Right atrium auricular region (tissue), 2 donors: ENCODE data around the gene QRFPR. TPM values are rescaled to one million over a fixed set of nuclear protein-coding genes. Genes with fewer than 3 reads are reported as not detected.

Experiments used
- DNase-seq: peaks from one replicate; pipeline ENCODE4 v3.0.0-alpha.2; 2019; ENCODE audit warnings: low spot score
- H3K27ac ChIP-seq, 2 donors: fragments of 200-600 bp; sonication (generic); 1 replicate in 1 of 2; 2 replicates in 1 of 2; pipeline ENCODE4 v1.5.1; 2016 to 2019
- H3K27me3 ChIP-seq, 2 donors: fragments of 200-600 bp; sonication (generic); one replicate each; pipeline versions ENCODE4 v1.5.1 to v1.6.0; 2017 to 2019
- H3K36me3 ChIP-seq: fragments of 200-600 bp; sonication (generic); one replicate; pipeline ENCODE4 v1.5.1; 2016
- H3K4me1 ChIP-seq, 2 donors: fragments of 200-600 bp; sonication (generic); one replicate each; pipeline versions ENCODE4 v1.5.1 to v1.6.0; 2017 to 2019
- H3K4me3 ChIP-seq, 2 donors: fragments of 200-600 bp; sonication (generic); 1 replicate in 1 of 2; 2 replicates in 1 of 2; pipeline ENCODE4 v1.5.1; 2017 to 2019; ENCODE audit warnings: mild to moderate bottlenecking in 1 of 2, moderate library complexity in 1 of 2
- H3K9me3 ChIP-seq, 2 donors: fragments of 200-600 bp; sonication (generic); one replicate each; pipeline ENCODE4 v1.5.1; 2019
- CTCF ChIP-seq, 2 donors: fragments of 200-600 bp; sonication (generic); IDR thresholded peaks; one replicate each; pipeline ENCODE4 v1.5.1; 2019; ENCODE audit warnings: antibody characterized with exemption in 2 of 2
- total RNA-seq, 2 donors: library from RNA; depleted of rRNA; stranded (reverse); fragments of >200 nt; gene quantifications; one replicate each; pipeline ENCODE4 v1.1.0, GENCODE V29; 2016

Gene QRFPR
- total RNA-seq, 2 donors from 2014 or later: 1.6 to 1.8 TPM

DNA sequence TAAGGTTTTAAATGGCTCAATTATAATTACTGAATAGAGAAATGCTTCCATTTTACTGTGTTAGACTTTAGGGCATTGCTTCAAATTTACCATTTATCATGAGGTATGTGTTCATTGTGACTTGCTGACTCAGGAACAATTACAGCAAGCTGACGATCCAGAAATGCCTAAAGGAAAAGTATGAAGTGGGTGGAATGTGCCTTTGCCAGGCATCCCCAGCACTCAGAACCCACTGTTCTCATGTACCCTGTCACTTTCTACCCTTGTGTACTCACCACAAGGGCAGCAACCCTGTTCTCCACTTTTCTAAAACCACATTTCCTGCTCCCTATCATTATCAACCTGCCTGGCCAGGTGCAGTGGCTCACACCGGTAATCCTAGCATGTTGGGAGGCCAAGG, 41.5 kb downstream of the QRFPR start:
- Histone ChIP-seq H3K27me3 (no peaks in the 10 kb centered on the region), H3K4me3 (no peak overlapping the region), H3K4me1 (no peaks in the 10 kb centered on the region), H3K27ac (no peak overlapping the region), H3K9me3 (no peaks in the 10 kb centered on the region), H3K36me3 (no peaks in the 10 kb centered on the region)
- no peak for DNase-seq
- TF ChIP-seq CTCF (IDR thresholded peaks at IDR 0.05): no peak

DNA sequence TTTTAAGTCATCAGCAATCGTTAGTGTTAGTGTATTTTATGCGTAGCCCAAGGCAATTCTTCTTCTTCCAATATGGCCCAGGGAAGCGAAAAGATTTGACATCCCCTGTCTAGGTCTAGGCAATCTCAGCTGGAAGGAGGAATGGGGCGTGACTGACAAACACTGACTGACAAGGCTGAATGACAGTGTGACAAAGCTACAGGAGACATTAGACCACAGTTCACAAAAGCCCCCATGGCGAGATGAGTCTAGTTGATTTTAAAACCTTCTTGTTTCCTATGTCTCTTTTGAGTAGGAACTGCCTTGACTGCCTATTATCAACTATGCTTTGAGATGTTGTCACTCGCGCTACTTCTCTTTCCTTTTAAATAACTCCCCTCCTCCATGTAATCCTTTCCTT, 42.3 kb downstream of the QRFPR start:
- DNase-seq: no peak
- Histone ChIP-seq H3K36me3 (no peaks in the 10 kb centered on the region), H3K4me1 (no peaks in the 10 kb centered on the region), H3K9me3 (no peaks in the 10 kb centered on the region), H3K27ac (no peak overlapping the region), H3K27me3 (no peaks in the 10 kb centered on the region), H3K4me3 (no peak overlapping the region)
- no peak for TF ChIP-seq CTCF (IDR thresholded peaks at IDR 0.05)

DNA sequence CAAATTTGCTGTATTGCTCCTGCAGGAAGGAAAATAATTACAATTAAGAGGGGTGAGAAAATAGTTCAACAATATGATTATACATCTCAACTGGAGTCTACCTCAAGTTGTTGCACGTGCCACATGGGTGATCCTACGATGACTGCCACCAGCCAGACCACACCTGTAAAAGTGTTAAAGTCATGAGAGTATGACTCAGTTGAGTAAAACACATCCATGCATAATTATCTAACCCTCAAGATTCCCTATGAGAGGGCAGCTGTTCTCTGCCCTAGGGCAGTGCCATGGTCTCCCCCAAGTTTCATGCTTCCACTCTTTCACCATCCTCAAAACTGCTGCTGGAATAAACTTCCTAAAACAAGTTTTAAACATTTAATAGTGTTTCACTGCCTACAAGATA, 44.1 kb downstream of the QRFPR start:
- no peaks in the 10 kb centered on the region for H3K36me3 ChIP-seq
- no peaks in the 10 kb centered on the region for H3K27me3 ChIP-seq
- TF ChIP-seq CTCF (IDR thresholded peaks at IDR 0.05): no peak
- no peaks in the 10 kb centered on the region for H3K4me1 ChIP-seq
- no peaks in the 10 kb centered on the region for H3K9me3 ChIP-seq
- no peak for DNase-seq
- H3K27ac ChIP-seq: no peak overlapping the region
- H3K4me3 ChIP-seq: no peak overlapping the region

GRCh38 chr4:121330180-121330665, 50.6 kb downstream of the QRFPR start:
- H3K27me3 ChIP-seq: no peaks in the 10 kb centered on the region
- DNase-seq: no peak

DNA sequence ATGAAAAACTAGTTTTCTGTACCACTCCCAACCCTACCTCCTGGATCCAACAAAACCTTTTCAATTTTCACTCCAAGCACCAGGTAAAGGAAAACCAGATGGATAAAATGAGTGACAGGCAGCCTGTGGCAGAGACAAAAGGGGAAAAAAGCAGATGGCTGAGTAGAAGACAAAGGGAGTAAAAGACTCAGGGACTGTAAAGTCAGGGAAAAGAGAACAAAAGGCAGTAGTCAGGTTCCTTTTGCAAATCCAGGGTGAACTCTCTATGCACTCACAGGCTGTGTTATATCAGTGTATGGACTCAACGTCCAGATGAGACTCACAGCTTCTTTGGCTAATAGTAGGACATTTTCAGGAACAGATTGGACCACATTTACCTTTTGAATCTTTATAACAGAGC, 54.2 kb downstream of the QRFPR start:
- H3K27ac ChIP-seq: no peak overlapping the region
- H3K9me3 ChIP-seq: no peaks in the 10 kb centered on the region
- no peaks in the 10 kb centered on the region for H3K4me1 ChIP-seq
- no peaks in the 10 kb centered on the region for H3K36me3 ChIP-seq
- no peak overlapping the region for H3K4me3 ChIP-seq
- H3K27me3 ChIP-seq: no peaks in the 10 kb centered on the region
- TF ChIP-seq CTCF (IDR thresholded peaks at IDR 0.05): no peak
- DNase-seq: no peak

More at GRCh38 chr4:121330180-121330665, 50.6 kb downstream of the QRFPR start:
- TF ChIP-seq CTCF (IDR thresholded peaks at IDR 0.05): no peak
- no peaks in the 10 kb centered on the region for H3K9me3 ChIP-seq
- no peak overlapping the region for H3K4me3 ChIP-seq
- H3K27ac ChIP-seq: no peak overlapping the region
- no peaks in the 10 kb centered on the region for H3K4me1 ChIP-seq
- H3K36me3 ChIP-seq: no peaks in the 10 kb centered on the region

DNA sequence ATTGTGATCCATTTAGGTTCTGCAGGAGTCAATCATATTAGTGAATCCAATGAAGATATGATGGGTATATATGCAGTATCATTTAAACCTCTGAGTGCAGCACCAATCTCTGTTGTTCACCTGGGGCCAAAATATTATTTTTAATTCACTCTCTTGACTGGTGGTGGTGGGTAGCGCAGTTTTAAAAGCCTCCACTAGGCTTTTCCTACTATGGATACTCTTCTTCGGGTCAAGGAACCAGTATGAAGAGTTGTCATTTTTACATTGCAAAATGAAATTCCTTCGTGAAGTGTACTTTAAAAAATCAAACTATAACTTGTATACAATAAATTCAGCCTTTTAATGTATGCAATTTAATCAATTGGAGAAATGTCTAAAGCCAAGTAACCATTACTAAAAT, 56.5 kb downstream of the QRFPR start:
- Histone ChIP-seq H3K4me1 (no peaks in the 10 kb centered on the region), H3K9me3 (no peaks in the 10 kb centered on the region), H3K27me3 (no peaks in the 10 kb centered on the region), H3K27ac (no peak overlapping the region), H3K4me3 (no peak overlapping the region), H3K36me3 (no peaks in the 10 kb centered on the region)
- no peak for DNase-seq
- no peak for TF ChIP-seq CTCF (IDR thresholded peaks at IDR 0.05)
